NB4 (cell line): ENCODE data around the gene UBXN6.

Source experiments
- DNase-seq: peaks from one replicate; pipeline ENCODE4 v3.0.0; 2010; ENCODE audit warnings: low read depth
- H3K4me3 ChIP-seq: one replicate; pipeline ENCODE4 v1.5.1; 2011; ENCODE audit warnings: mild to moderate bottlenecking, low read depth, low read length, moderate library complexity
- MAX ChIP-seq: IDR thresholded peaks from 2 replicates; pipeline ENCODE4 v1.6.1; 2011; ENCODE audit warnings: low read depth, low read length
- MYC ChIP-seq: IDR thresholded peaks from 2 replicates; pipeline ENCODE4 v1.6.1; 2011; ENCODE audit warnings: low read depth, low read length
- POLR2A ChIP-seq: IDR thresholded peaks from 2 replicates; pipeline ENCODE4 v1.6.1; 2011; ENCODE audit warnings: mild to moderate bottlenecking; ENCODE audit not compliant: insufficient read length; ENCODE audit errors: extremely low read depth
- TF ChIP-seq, protein P1 (sequence below): IDR thresholded peaks from one replicate; pipeline ENCODE4 v1.5.1; 2012; ENCODE audit warnings: low read depth, low read length

The UBXN6 gene

DNA sequence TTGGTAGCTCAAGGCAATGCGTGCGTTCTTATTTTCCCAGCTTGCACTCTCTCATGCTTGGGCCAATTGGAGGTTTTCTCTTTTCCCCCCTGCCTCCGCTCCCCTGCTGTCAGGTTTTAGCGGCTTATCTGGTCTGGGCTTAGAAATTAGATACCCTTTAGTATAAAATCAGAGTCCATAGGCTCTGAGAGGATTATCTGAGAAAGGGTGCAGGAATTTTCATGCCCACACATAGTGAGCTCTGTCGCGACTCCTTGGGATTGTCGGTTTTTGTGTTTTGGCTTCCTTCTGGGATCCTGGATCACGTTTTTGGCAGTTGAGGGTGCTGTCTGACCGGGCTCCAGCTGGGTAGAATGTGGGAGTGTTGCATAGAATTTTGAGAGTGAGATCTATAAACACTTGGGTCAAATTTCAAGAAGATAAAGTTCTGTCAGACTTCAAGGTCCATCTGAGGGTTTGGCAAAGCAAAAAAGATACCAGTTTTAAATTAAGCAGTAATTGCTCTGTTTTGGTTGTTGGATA, 42.7 kb downstream of the UBXN6 start:
- TF ChIP-seq MAX (no peak), POLR2A (no peak), MYC (no peak)
- TF ChIP-seq, protein P1, sequence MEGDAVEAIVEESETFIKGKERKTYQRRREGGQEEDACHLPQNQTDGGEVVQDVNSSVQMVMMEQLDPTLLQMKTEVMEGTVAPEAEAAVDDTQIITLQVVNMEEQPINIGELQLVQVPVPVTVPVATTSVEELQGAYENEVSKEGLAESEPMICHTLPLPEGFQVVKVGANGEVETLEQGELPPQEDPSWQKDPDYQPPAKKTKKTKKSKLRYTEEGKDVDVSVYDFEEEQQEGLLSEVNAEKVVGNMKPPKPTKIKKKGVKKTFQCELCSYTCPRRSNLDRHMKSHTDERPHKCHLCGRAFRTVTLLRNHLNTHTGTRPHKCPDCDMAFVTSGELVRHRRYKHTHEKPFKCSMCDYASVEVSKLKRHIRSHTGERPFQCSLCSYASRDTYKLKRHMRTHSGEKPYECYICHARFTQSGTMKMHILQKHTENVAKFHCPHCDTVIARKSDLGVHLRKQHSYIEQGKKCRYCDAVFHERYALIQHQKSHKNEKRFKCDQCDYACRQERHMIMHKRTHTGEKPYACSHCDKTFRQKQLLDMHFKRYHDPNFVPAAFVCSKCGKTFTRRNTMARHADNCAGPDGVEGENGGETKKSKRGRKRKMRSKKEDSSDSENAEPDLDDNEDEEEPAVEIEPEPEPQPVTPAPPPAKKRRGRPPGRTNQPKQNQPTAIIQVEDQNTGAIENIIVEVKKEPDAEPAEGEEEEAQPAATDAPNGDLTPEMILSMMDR, result no peak
- no peak overlapping the region for H3K4me3 ChIP-seq
- DNase-seq, result no peak

DNA sequence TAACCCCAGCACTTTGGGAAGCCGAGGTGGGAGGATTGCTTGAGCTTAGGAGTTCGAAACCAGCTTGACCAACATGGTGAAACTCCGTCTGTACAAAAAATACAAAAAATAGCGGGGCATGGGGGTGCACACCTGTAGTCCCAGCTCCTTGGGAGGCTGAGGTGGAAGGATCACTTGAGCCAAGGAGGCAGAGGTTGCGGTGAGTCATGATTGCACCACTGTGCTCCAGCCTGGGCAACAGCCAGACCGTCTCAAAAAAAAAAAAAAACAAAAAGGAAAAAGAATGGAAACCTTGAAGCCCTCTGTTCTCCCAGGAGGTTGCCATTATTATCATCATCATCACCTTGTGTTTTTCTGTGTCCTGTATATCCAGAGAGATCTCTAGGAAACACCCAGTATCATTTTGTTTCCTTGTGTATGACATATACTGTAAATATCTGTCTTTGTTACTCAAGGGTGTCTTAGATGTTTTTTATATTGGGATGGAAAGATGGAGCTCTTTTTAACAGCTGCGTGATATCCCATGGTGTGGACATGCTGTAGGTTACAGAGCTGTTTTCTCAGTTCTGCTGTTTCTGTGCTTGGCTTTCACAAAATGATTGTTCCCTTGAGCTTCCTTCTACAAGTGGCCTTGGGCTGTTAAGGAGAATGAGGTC, 43.3 kb downstream of the UBXN6 start:
- TF ChIP-seq, protein P1, result no peak
- no peak for TF ChIP-seq MYC
- TF ChIP-seq MAX, result no peak
- no peak for TF ChIP-seq POLR2A
- no peak overlapping the region for H3K4me3 ChIP-seq
- DNase-seq, result peak; percentile 19

- TF ChIP-seq MAX (no peak), MYC (no peak), POLR2A (no peak)
- TF ChIP-seq, protein P1, result no peak
- DNase-seq, result no peak
- H3K4me3 ChIP-seq, result no peak overlapping the region
Observed at GRCh38 chr19:4413588-4413987, 44.0 kb downstream of the UBXN6 start.

DNA sequence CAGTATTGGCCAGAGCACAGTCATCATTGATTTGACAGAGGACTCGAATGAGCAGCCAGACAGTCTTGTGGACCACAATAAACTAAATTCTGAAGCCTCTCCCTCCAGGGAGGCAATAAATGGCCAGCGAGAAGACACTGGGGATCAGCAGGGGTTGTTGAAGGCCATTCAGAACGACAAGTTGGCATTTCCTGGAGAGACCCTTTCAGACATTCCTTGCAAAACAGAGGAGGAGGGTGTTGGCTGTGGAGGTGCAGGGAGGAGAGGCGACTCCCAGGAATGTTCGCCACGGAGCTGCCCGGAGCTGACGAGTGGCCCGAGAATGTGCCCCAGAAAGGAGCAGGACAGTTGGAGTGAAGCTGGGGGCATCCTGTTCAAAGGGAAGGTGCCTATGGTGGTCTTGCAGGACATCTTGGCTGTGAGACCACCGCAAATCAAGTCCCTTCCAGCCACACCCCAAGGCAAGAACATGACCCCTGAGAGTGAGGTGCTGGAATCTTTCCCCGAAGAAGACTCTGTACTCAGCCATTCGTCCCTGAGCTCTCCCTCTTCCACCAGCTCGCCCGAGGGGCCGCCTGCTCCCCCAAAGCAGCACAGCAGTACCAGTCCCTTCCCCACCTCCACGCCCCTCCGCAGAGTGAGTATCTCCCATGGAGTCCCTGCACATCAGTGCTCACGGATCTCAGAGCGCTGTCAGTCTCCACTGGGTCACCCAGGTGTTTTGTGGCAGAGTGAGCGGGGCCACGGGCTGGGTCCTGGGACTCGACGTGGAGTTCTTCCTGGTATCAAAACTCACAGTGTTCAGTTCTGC, 48.3 kb downstream of the UBXN6 start:
- TF ChIP-seq MAX, result no peak
- no peak for TF ChIP-seq MYC
- no peak for TF ChIP-seq POLR2A
- TF ChIP-seq, protein P1, result no peak
- no peak for DNase-seq
- H3K4me3 ChIP-seq, result no peak overlapping the region

GRCh38 chr19:4406626-4407025, 51.0 kb downstream of the UBXN6 start:
- no peak overlapping the region for H3K4me3 ChIP-seq
- DNase-seq, result no peak
- TF ChIP-seq, protein P1, result no peak
- TF ChIP-seq POLR2A, result no peak
- TF ChIP-seq MAX, result no peak
- TF ChIP-seq MYC, result no peak
